PC-3 (cell line): ENCODE results near the gene GINS1. TPM values are rescaled to one million over a fixed set of nuclear protein-coding genes. Genes with fewer than 3 reads are reported as not detected.

Experiments
- ATAC-seq: fragments of 200-7000 bp; cut with Tn5 transposase; 2 replicates; pipeline ENCODE4 v1.9.1; 2020; ENCODE audit warnings: mild to moderate bottlenecking, moderate library complexity
- BruUV-seq: library from RNA; stranded (reverse); fragments of 400-500 nt; replicated peaks from 2 replicates; lab custom pipeline; 2021; lab: Mats Ljungman, UMichigan
- CTCF ChIA-PET: fragments of 300-600 bp; sonication (Branson Sonifier 250); formaldehyde crosslinking; loops from one replicate; lab custom pipeline; 2022; ENCODE audit warnings: antibody characterized with exemption; lab: Charles Lee
- POLR2A ChIA-PET: fragments of 300-600 bp; sonication (Branson Sonifier 250); formaldehyde crosslinking; loops from one replicate; lab custom pipeline; 2022; ENCODE audit warnings: antibody characterized with exemption; ENCODE audit not compliant: unreplicated experiment; lab: Charles Lee
- DNase-seq: peaks from one replicate; pipeline ENCODE4 v3.0.0-alpha.2; 2015
- H2AFZ ChIP-seq: fragments of 300-600 bp; sonication (generic); 2 replicates; pipeline ENCODE4 v1.6.0; 2016; ENCODE audit warnings: antibody characterized with exemption, low read length
- H3F3A ChIP-seq: fragments of 300-600 bp; sonication (generic); one replicate; pipeline ENCODE4 v1.6.0; 2017; ENCODE audit warnings: antibody characterized with exemption, low read length, control low read depth, mild to moderate bottlenecking; ENCODE audit not compliant: unreplicated experiment
- H3K27ac ChIP-seq: fragments of 300-600 bp; sonication (generic); 2 replicates; pipeline ENCODE4 v1.5.1; 2016; ENCODE audit warnings: mild to moderate bottlenecking, low read length
- H3K27me3 ChIP-seq: fragments of 300-600 bp; sonication (generic); 2 replicates; pipeline ENCODE4 v1.6.1; 2016; ENCODE audit warnings: low read length, mixed read lengths
- H3K36me3 ChIP-seq: fragments of 300-600 bp; sonication (generic); 2 replicates; pipeline ENCODE4 v1.6.1; 2016; ENCODE audit warnings: low read depth, mixed run types, low read length, mixed read lengths
- H3K4me1 ChIP-seq: fragments of 300-600 bp; sonication (generic); 2 replicates; pipeline ENCODE4 v1.5.1; 2016; ENCODE audit warnings: low read length; ENCODE audit not compliant: insufficient read depth
- H3K4me2 ChIP-seq: fragments of 300-600 bp; sonication (generic); 2 replicates; pipeline ENCODE4 v1.6.0; 2016; ENCODE audit warnings: low read length
- H3K4me3 ChIP-seq: fragments of 300-600 bp; sonication (generic); 2 replicates; pipeline ENCODE4 v1.5.1; 2016; ENCODE audit warnings: mild to moderate bottlenecking, low read length, mixed read lengths
- H3K79me2 ChIP-seq: fragments of 300-600 bp; sonication (generic); 2 replicates; pipeline ENCODE4 v1.6.1; 2017; ENCODE audit warnings: low read length, mixed read lengths
- H3K9ac ChIP-seq: fragments of 300-600 bp; sonication (generic); 2 replicates; pipeline ENCODE4 v1.6.0; 2016; ENCODE audit warnings: mild to moderate bottlenecking, low read length
- H3K9me2 ChIP-seq: fragments of 300-600 bp; sonication (generic); replicated peaks from 2 replicates; pipeline ENCODE4 v1.6.1; 2016; ENCODE audit warnings: mixed run types, low read length, mixed read lengths
- H3K9me3 ChIP-seq: fragments of 300-600 bp; sonication (generic); 2 replicates; pipeline ENCODE4 v1.6.1; 2016; ENCODE audit warnings: low read length, mixed read lengths
- H4K20me1 ChIP-seq: fragments of 300-600 bp; sonication (generic); 2 replicates; pipeline ENCODE4 v1.6.1; 2016; ENCODE audit warnings: low read length, mixed read lengths
- EZH2 ChIP-seq: fragments of 300-600 bp; sonication (generic); IDR thresholded peaks from one replicate; pipeline ENCODE4 v1.6.1; 2017; ENCODE audit warnings: antibody characterized with exemption, mild to moderate bottlenecking, low read length; ENCODE audit not compliant: unreplicated experiment
- EZH2phosphoT487 ChIP-seq: fragments of 300-600 bp; sonication (generic); IDR thresholded peaks from 2 replicates; pipeline ENCODE4 v1.6.1; 2018; ENCODE audit warnings: mild to moderate bottlenecking, antibody characterized with exemption, low read length, borderline replicate concordance
- intact Hi-C: fragments of 100-400 bp; cut with micrococcal nuclease; formaldehyde crosslinking; loops from 2 replicates; pipeline ENCODE4 v1.9.0; 2023
- total RNA-seq: library from RNA; depleted of rRNA; stranded (reverse); fragments of >200 nt; gene quantifications from 2 replicates; pipeline ENCODE4 v1.2.3, GENCODE V29; 2014
- TF ChIP-seq, protein P1 (sequence below): fragments of 300-600 bp; sonication (generic); conservative IDR thresholded peaks from 2 replicates; pipeline ENCODE4 v1.5.1; 2017; ENCODE audit warnings: antibody characterized with exemption, low read depth, mild to moderate bottlenecking, low read length

The GINS1 gene
- total RNA-seq, 1 experiment from 2014 or later, result 28.1 TPM

DNA sequence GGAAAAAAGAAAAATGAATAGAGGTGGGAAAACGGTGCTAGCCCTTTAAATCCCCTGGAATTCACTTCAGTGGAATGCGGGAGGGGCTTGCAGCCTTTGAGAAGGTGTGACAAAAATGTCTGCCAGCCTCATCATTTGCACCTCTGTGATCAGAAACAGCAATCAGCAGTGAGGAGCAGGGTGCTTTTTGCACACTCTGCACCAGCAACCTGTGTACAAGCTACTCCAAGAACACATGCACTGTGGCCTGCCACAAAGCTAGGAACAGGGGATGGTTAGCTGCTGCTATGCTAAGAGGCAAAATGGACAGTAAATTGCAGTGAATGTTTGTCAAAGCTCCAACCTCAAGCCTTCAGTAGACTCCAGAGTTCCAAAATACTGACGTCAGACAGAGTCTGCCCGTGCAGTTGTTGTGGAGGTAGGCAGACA, 29.7 kb downstream of the GINS1 start:
- ATAC-seq (no peak), DNase-seq (no peak)
- ChIA-PET CTCF (no interaction called here), POLR2A (no interaction called here)
- H3K27ac ChIP-seq, result no peak overlapping the region
- H3F3A ChIP-seq, result no peaks in the 10 kb centered on the region
- BruUV-seq, result no TSS peak
- H3K4me3 ChIP-seq, result no peak overlapping the region
- no peaks in the 10 kb centered on the region for H3K4me1 ChIP-seq
- H3K9me3 ChIP-seq, result no peaks in the 10 kb centered on the region
- H3K4me2 ChIP-seq, result no peak overlapping the region
- H3K9me2 ChIP-seq, result no peaks in the 10 kb centered on the region
- H2AFZ ChIP-seq, result no peak overlapping the region
- no peaks in the 10 kb centered on the region for H3K27me3 ChIP-seq
- no peaks in the 10 kb centered on the region for H4K20me1 ChIP-seq
- H3K79me2 ChIP-seq, result no peaks in the 10 kb centered on the region
- intact Hi-C loops, result no loop called here
- H3K36me3 ChIP-seq, result peaks cover 52% of the 10 kb centered on the region
- H3K9ac ChIP-seq, result no peak overlapping the region
- no peak for TF ChIP-seq EZH2phosphoT487

DNA sequence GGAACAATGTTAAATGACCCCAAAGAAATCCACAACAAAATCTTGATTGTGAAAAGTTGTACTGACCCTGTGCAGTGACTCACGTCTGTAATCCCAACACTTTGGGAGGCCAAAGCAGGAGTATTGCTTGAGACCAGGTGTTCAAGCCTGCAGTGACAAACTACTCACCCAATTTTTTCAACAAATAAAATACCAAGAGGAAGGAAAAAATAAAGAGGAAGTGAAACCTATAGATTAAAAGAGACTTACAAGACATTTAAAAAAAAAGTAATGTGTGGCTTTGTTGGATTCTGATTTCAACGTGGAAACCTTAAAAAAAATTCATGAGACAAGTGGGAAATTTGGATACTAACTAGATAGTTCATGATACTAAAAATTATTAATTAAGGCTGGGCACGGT, 31.9 kb downstream of the GINS1 start:
- ATAC-seq, result no peak
- TF ChIP-seq, protein P1, sequence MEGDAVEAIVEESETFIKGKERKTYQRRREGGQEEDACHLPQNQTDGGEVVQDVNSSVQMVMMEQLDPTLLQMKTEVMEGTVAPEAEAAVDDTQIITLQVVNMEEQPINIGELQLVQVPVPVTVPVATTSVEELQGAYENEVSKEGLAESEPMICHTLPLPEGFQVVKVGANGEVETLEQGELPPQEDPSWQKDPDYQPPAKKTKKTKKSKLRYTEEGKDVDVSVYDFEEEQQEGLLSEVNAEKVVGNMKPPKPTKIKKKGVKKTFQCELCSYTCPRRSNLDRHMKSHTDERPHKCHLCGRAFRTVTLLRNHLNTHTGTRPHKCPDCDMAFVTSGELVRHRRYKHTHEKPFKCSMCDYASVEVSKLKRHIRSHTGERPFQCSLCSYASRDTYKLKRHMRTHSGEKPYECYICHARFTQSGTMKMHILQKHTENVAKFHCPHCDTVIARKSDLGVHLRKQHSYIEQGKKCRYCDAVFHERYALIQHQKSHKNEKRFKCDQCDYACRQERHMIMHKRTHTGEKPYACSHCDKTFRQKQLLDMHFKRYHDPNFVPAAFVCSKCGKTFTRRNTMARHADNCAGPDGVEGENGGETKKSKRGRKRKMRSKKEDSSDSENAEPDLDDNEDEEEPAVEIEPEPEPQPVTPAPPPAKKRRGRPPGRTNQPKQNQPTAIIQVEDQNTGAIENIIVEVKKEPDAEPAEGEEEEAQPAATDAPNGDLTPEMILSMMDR, result no peak
- TF ChIP-seq EZH2phosphoT487 (no peak), EZH2 (no peak)
- no peak for DNase-seq
- Histone ChIP-seq H3K79me2 (no peaks in the 10 kb centered on the region), H4K20me1 (no peaks in the 10 kb centered on the region), H3K4me3 (no peak overlapping the region), H3K4me1 (no peaks in the 10 kb centered on the region), H3F3A (no peaks in the 10 kb centered on the region), H3K9me3 (no peaks in the 10 kb centered on the region), H3K27ac (no peak overlapping the region), H3K9me2 (no peaks in the 10 kb centered on the region), H3K36me3 (peaks cover 43% of the 10 kb centered on the region), H3K4me2 (no peak overlapping the region), H3K27me3 (no peaks in the 10 kb centered on the region), H3K9ac (no peak overlapping the region), H2AFZ (no peak overlapping the region)
- intact Hi-C loops, result no loop called here
- no TSS peak for BruUV-seq
- ChIA-PET POLR2A (no interaction called here), CTCF (no interaction called here)

DNA sequence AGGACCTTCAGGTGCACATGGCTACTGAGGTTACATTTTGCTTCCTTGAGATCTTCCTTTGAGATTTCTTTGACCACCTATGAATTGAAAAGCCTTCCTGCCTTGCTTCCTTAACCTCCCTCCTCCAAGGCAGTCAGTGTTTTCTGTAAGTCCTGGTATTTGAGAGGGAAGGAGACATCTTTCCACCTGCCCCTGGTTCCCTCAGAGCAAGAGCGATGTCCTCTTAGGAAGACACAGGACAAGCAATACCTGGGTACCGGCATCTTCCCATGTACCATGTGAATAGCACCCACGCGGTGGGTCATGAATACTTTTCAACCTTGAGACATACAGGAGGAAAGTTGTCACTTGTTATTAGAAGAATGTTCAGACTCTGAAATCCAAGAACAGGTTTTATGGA, 37.1 kb downstream of the GINS1 start:
- Histone ChIP-seq H3K36me3 (peaks cover 56% of the 10 kb centered on the region), H3K4me2 (no peak overlapping the region), H3F3A (no peaks in the 10 kb centered on the region), H4K20me1 (no peaks in the 10 kb centered on the region), H2AFZ (no peak overlapping the region), H3K9ac (no peak overlapping the region), H3K27ac (no peak overlapping the region), H3K9me3 (no peaks in the 10 kb centered on the region), H3K27me3 (no peaks in the 10 kb centered on the region), H3K79me2 (no peaks in the 10 kb centered on the region), H3K4me1 (no peaks in the 10 kb centered on the region), H3K4me3 (no peak overlapping the region), H3K9me2 (no peaks in the 10 kb centered on the region)
- intact Hi-C loops, result no loop called here
- no peak for ATAC-seq
- DNase-seq, result no peak
- TF ChIP-seq EZH2 (no peak), EZH2phosphoT487 (no peak)
- TF ChIP-seq, protein P1, result no peak
- POLR2A ChIA-PET, result interaction anchor here (0.6 kb wide), 1 partner anchor 51 kb away, joined by 7 read pairs; no protein-coding TSS in a partner anchor
- CTCF ChIA-PET, result no interaction called here
- BruUV-seq, result no TSS peak
